Measurements from ENCODE around the gene DEAF1. TPM values are rescaled to one million over a fixed set of nuclear protein-coding genes. Genes with fewer than 3 reads are reported as not detected.

DEAF1 gene
- total RNA-seq, 6 donors from 2014 or later, result 23.9 to 87.3 (median 35.6) TPM

DNA sequence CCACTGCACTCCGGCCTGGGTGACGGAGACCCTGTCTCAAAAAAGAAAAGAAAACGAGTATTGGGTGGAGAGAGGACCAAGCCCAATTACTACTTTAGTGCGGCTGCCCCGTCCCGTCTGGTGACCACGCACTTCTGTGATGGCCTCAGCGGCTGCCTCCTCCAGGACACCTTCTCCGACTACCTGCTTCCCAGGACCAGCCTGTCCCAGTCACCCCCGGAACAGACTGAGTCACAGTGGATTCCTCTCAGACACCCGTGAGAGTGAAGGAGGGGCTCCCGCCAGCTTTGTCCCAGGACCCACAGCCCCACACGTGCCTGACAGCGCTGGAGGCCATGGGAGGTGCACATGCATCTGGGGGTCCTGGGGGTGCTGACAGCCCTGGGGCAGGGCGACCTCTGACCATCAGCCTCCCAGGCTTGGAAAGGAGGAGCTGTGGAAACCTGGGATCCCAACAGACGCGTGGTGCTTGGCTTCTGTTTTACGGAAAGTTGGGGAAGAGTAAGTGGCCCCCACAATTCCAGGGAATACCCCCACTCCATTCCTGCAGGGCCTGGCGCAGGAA, 53.1 kb downstream of the DEAF1 start:
- H3K36me3 ChIP-seq, result peaks cover 6 to 28% (median 15%) of the 10 kb centered on the region in 4 donors
- peaks cover 13 to 36% (median 23%) of the 10 kb centered on the region in 4 donors for H3K4me1 ChIP-seq
- no peak overlapping the region for H3K27ac ChIP-seq
- DNase-seq (no peak), ATAC-seq (ENCODE audit: low FRiP score in 2 of 2) (no peak)
- peaks cover 0 to 37% (median 18%) of the 10 kb centered on the region in 4 donors for H3K27me3 ChIP-seq
- no peak overlapping the region for H3K4me3 ChIP-seq
- 98 to 100% methylated on average over 14 to 19 of the region's 19 CpGs for WGBS, 2 donors
- TF ChIP-seq, protein P1, sequence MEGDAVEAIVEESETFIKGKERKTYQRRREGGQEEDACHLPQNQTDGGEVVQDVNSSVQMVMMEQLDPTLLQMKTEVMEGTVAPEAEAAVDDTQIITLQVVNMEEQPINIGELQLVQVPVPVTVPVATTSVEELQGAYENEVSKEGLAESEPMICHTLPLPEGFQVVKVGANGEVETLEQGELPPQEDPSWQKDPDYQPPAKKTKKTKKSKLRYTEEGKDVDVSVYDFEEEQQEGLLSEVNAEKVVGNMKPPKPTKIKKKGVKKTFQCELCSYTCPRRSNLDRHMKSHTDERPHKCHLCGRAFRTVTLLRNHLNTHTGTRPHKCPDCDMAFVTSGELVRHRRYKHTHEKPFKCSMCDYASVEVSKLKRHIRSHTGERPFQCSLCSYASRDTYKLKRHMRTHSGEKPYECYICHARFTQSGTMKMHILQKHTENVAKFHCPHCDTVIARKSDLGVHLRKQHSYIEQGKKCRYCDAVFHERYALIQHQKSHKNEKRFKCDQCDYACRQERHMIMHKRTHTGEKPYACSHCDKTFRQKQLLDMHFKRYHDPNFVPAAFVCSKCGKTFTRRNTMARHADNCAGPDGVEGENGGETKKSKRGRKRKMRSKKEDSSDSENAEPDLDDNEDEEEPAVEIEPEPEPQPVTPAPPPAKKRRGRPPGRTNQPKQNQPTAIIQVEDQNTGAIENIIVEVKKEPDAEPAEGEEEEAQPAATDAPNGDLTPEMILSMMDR (IDR thresholded peaks at IDR 0.05), result no peak
- no peak for TF ChIP-seq POLR2A (IDR thresholded peaks at IDR 0.05)
- TF ChIP-seq EP300 (IDR thresholded peaks at IDR 0.05), result no peak
- TF ChIP-seq POLR2AphosphoS5 (IDR thresholded peaks at IDR 0.05), result no peak
- no peaks in the 10 kb centered on the region for H3K9me3 ChIP-seq

DNA sequence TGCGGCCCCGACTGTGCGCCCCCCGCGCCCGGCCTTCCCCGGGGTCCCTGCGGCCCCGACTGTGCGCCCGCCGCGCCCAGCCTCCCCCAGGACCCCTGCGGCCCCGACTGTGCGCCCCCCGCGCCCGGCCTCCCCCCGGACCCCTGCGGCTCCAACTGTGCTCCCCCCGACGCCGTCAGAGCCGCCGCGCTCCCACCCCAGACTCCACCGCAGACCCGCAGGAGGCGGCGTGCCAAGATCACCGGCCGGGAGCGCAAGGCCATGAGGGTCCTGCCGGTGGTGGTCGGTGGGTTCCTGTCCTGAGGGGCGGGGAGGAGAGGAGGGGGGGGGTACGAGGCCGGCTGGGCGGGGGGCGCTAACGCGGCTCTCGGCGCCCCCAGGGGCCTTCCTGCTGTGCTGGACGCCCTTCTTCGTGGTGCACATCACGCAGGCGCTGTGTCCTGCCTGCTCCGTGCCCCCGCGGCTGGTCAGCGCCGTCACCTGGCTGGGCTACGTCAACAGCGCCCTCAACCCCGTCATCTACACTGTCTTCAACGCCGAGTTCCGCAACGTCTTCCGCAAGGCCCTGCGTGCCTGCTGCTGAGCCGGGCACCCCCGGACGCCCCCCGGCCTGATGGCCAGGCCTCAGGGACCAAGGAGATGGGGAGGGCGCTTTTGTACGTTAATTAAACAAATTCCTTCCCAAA, 54.9 kb downstream of the DEAF1 start:
- H3K27ac ChIP-seq, result no peak overlapping the region
- H3K36me3 ChIP-seq, result peaks cover 6 to 23% (median 15%) of the 10 kb centered on the region in 4 donors
- H3K9me3 ChIP-seq, result no peaks in the 10 kb centered on the region
- peaks cover 17 to 42% (median 27%) of the 10 kb centered on the region in 4 donors for H3K4me1 ChIP-seq
- WGBS, 2 donors, result 48 to 49% methylated on average over 17 to 28 of the region's 69 CpGs
- peaks cover 0 to 42% (median 21%) of the 10 kb centered on the region in 4 donors for H3K27me3 ChIP-seq
- ATAC-seq (ENCODE audit: low FRiP score in 2 of 2) (no peak), DNase-seq (peak in 1 of 2 donors; percentile 83)
- TF ChIP-seq, protein P1 (IDR thresholded peaks at IDR 0.05), result no peak
- TF ChIP-seq POLR2A (IDR thresholded peaks at IDR 0.05) (no peak), POLR2AphosphoS5 (IDR thresholded peaks at IDR 0.05) (no peak), EP300 (IDR thresholded peaks at IDR 0.05) (no peak)
- no peak overlapping the region for H3K4me3 ChIP-seq

DNA sequence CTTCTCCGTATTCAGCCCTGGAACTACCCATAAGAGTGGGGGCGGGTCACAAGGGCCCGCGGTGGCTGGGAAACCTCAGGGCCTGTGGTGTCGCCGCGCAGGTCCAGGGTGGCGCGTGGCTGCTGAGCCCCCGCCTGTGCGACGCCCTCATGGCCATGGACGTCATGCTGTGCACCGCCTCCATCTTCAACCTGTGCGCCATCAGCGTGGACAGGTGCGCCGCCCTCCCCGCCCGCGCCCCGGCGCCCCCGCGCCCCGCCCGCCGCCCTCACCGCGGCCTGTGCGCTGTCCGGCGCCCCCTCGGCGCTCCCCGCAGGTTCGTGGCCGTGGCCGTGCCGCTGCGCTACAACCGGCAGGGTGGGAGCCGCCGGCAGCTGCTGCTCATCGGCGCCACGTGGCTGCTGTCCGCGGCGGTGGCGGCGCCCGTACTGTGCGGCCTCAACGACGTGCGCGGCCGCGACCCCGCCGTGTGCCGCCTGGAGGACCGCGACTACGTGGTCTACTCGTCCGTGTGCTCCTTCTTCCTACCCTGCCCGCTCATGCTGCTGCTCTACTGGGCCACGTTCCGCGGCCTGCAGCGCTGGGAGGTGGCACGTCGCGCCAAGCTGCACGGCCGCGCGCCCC, 55.6 kb downstream of the DEAF1 start:
- TF ChIP-seq POLR2A (IDR thresholded peaks at IDR 0.05) (no peak), POLR2AphosphoS5 (IDR thresholded peaks at IDR 0.05) (no peak), EP300 (IDR thresholded peaks at IDR 0.05) (no peak)
- TF ChIP-seq, protein P1 (IDR thresholded peaks at IDR 0.05), result no peak
- H3K27ac ChIP-seq, result no peak overlapping the region
- H3K9me3 ChIP-seq, result no peaks in the 10 kb centered on the region
- 40 to 61% methylated on average over 3 to 22 of the region's 80 CpGs for WGBS, 2 donors
- peaks cover 6 to 21% (median 13%) of the 10 kb centered on the region in 4 donors for H3K36me3 ChIP-seq
- peaks cover 17 to 42% (median 27%) of the 10 kb centered on the region in 4 donors for H3K4me1 ChIP-seq
- ATAC-seq (ENCODE audit: low FRiP score in 2 of 2), result no peak
- H3K4me3 ChIP-seq, result no peak overlapping the region
- peaks cover 0 to 42% (median 21%) of the 10 kb centered on the region in 4 donors for H3K27me3 ChIP-seq
- peak in 1 of 2 donors; percentile 86 for DNase-seq

DNA sequence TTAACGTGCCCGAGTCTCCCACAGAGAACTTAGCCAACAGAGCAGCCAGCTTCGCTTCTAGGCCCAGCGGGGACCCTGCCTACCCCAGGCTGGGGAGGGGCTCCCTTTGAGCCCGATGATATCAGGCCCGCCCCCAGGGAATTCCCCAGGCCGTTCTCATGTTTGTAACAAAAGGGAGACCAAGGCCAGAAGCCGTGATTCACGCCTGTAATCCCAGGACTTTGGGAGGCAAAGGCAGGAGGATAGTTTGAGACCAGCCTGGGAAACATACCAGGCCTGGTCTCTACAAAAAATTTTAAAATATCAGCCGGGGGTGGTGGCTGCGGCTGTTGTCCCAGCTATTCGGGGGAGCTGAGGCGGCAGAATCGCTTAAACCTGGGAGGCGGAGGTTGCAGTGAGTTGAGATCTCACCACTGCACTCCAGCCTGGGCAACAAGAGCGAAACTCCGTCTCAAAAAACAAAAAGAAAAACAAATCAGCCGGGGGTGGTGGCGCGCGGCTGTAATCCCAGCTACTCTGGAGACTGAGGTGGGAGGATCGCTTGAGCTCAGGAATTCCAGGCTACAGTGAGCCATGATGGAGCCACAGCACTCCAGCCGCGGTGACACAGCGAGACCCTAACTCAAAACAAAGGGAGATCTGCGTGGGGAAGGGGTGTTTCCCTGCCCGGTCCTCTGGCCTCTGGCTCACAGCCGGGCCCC, 56.2 kb downstream of the DEAF1 start:
- Histone ChIP-seq H3K27me3 (peaks cover 0 to 42% (median 21%) of the 10 kb centered on the region in 4 donors), H3K36me3 (peaks cover 0 to 15% (median 7%) of the 10 kb centered on the region in 4 donors), H3K4me3 (no peak overlapping the region), H3K9me3 (no peaks in the 10 kb centered on the region), H3K27ac (no peak overlapping the region), H3K4me1 (peaks cover 17 to 42% (median 27%) of the 10 kb centered on the region in 4 donors)
- WGBS, 2 donors, result 64 to 74% methylated on average over 26 to 27 of the region's 28 CpGs
- TF ChIP-seq, protein P1 (IDR thresholded peaks at IDR 0.05), result no peak
- TF ChIP-seq POLR2A (IDR thresholded peaks at IDR 0.05) (no peak), POLR2AphosphoS5 (IDR thresholded peaks at IDR 0.05) (no peak), EP300 (IDR thresholded peaks at IDR 0.05) (no peak)
- DNase-seq (no peak), ATAC-seq (ENCODE audit: low FRiP score in 2 of 2) (no peak)
